SH-SY5Y (cell line): ENCODE data around the gene ZER1.

Experiments
- GATA2 ChIP-seq: IDR thresholded peaks from 2 replicates; pipeline ENCODE4 v1.6.1; 2011; ENCODE audit warnings: mild to moderate bottlenecking, low read depth, low read length
- GATA3 ChIP-seq: IDR thresholded peaks from 2 replicates; pipeline ENCODE4 v1.6.1; 2011; ENCODE audit warnings: low read depth, mild to moderate bottlenecking, low read length, moderate library complexity

GRCh38 chr9:128819716-128820664 lies 48.3 kb upstream of the ZER1 start:
- TF ChIP-seq GATA2 (no peak), GATA3 (no peak)
